HUES6 (cell line): ENCODE measurements around the gene ATL1.
"Not testable (repeated sequence)": the region's sequence is repeated elsewhere in the genome, so short reads cannot be mapped to it uniquely, and the experiment has no call there.

Experiments
- H3K27ac ChIP-seq: 2 replicates; pipeline ENCODE4 v1.7.0; 2013; ENCODE audit warnings: low read depth, mild to moderate bottlenecking, low read length, inconsistent platforms
- H3K27me3 ChIP-seq: 2 replicates; pipeline ENCODE4 v1.6.1; 2013; ENCODE audit warnings: low read length; ENCODE audit not compliant: control insufficient read depth, insufficient read depth
- H3K36me3 ChIP-seq: 2 replicates; pipeline ENCODE4 v1.6.1; 2013; ENCODE audit warnings: low read length; ENCODE audit not compliant: control insufficient read depth, insufficient read depth
- H3K4me1 ChIP-seq: 2 replicates; pipeline ENCODE4 v1.6.1; 2013; ENCODE audit warnings: low read length; ENCODE audit not compliant: control insufficient read depth, insufficient read depth
- H3K4me3 ChIP-seq: 2 replicates; pipeline ENCODE4 v1.5.1; 2013; ENCODE audit warnings: low read depth, low read length
- H3K9ac ChIP-seq: one replicate; pipeline ENCODE4 v1.6.1; 2013; ENCODE audit warnings: mild to moderate bottlenecking, low read length
- H3K9me3 ChIP-seq: 2 replicates; pipeline ENCODE4 v1.6.1; 2013; ENCODE audit warnings: low read depth, low read length; ENCODE audit not compliant: control insufficient read depth, insufficient read depth

Gene ATL1

GRCh38 chr14:50619569-50620141, 59.7 kb downstream of the ATL1 start:
- Histone ChIP-seq H3K36me3 (no peaks in the 10 kb centered on the region), H3K27me3 (no peaks in the 10 kb centered on the region), H3K9me3 (no peaks in the 10 kb centered on the region), H3K4me1 (no peaks in the 10 kb centered on the region), H3K9ac (no peak overlapping the region), H3K4me3 (no peak overlapping the region), H3K27ac (no peak overlapping the region)

GRCh38 chr14:50620341-50620740, 60.4 kb downstream of the ATL1 start:
- no peaks in the 10 kb centered on the region for H3K4me1 ChIP-seq
- H3K27me3 ChIP-seq = no peaks in the 10 kb centered on the region
- H3K27ac ChIP-seq = no peak overlapping the region
- no peaks in the 10 kb centered on the region for H3K36me3 ChIP-seq
- no peaks in the 10 kb centered on the region for H3K9me3 ChIP-seq
- H3K4me3 ChIP-seq = no peak overlapping the region
- no peak overlapping the region for H3K9ac ChIP-seq

- Histone ChIP-seq H3K36me3 (no peaks in the 10 kb centered on the region), H3K9ac (no peak overlapping the region), H3K9me3 (no peaks in the 10 kb centered on the region), H3K4me1 (no peaks in the 10 kb centered on the region), H3K4me3 (no peak overlapping the region), H3K27me3 (no peaks in the 10 kb centered on the region), H3K27ac (no peak overlapping the region)
Observed at GRCh38 chr14:50622978-50623377, 63.0 kb downstream of the ATL1 start.

- Histone ChIP-seq H3K4me3 (no peak overlapping the region), H3K4me1 (no peaks in the 10 kb centered on the region), H3K27me3 (no peaks in the 10 kb centered on the region), H3K9ac (no peak overlapping the region), H3K36me3 (no peaks in the 10 kb centered on the region), H3K9me3 (no peaks in the 10 kb centered on the region), H3K27ac (no peak overlapping the region)
Observed at GRCh38 chr14:50624447-50624846, 64.5 kb downstream of the ATL1 start.

GRCh38 chr14:50624947-50625346, 65.0 kb downstream of the ATL1 start:
- H3K9ac ChIP-seq = not testable (repeated sequence)

GRCh38 chr14:50631408-50631821, 71.5 kb downstream of the ATL1 start:
- H3K9ac ChIP-seq = no peak overlapping the region
- no peaks in the 10 kb centered on the region for H3K4me1 ChIP-seq
- no peaks in the 10 kb centered on the region for H3K9me3 ChIP-seq
- no peaks in the 10 kb centered on the region for H3K27me3 ChIP-seq
- peaks cover 19% of the 10 kb centered on the region for H3K36me3 ChIP-seq
- no peak overlapping the region for H3K4me3 ChIP-seq
- no peak overlapping the region for H3K27ac ChIP-seq

More at GRCh38 chr14:50624947-50625346, 65.0 kb downstream of the ATL1 start:
- not testable (repeated sequence) for H3K4me1 ChIP-seq, H3K27ac ChIP-seq, H3K9me3 ChIP-seq, H3K4me3 ChIP-seq, H3K27me3 ChIP-seq, H3K36me3 ChIP-seq

- Histone ChIP-seq H3K27me3 (no peaks in the 10 kb centered on the region), H3K4me1 (no peaks in the 10 kb centered on the region), H3K27ac (no peak overlapping the region), H3K9ac (no peak overlapping the region), H3K36me3 (peaks cover 34% of the 10 kb centered on the region), H3K9me3 (no peaks in the 10 kb centered on the region), H3K4me3 (no peak overlapping the region)
Observed at GRCh38 chr14:50633954-50634353, 74.0 kb downstream of the ATL1 start.

- no peak overlapping the region for H3K9ac ChIP-seq
- H3K27me3 ChIP-seq = no peaks in the 10 kb centered on the region
- peaks cover 4% of the 10 kb centered on the region; the same call in 1 of the 2 replicates for H3K4me1 ChIP-seq
- H3K4me3 ChIP-seq = no peak overlapping the region
- H3K27ac ChIP-seq = no peak overlapping the region
- peaks cover 44% of the 10 kb centered on the region for H3K36me3 ChIP-seq
- no peaks in the 10 kb centered on the region for H3K9me3 ChIP-seq
Observed at GRCh38 chr14:50635141-50635540, 75.2 kb downstream of the ATL1 start.

- no peak overlapping the region for H3K9ac ChIP-seq
- H3K9me3 ChIP-seq = no peaks in the 10 kb centered on the region
- no peak overlapping the region for H3K27ac ChIP-seq
- no peaks in the 10 kb centered on the region for H3K4me1 ChIP-seq
- H3K36me3 ChIP-seq = peaks cover 31% of the 10 kb centered on the region
- H3K4me3 ChIP-seq = no peak overlapping the region
- no peaks in the 10 kb centered on the region for H3K27me3 ChIP-seq
Observed at GRCh38 chr14:50647282-50647681, 87.3 kb downstream of the ATL1 start.

GRCh38 chr14:50647753-50648152, 87.8 kb downstream of the ATL1 start:
- H3K4me3 ChIP-seq = no peak overlapping the region
- H3K4me1 ChIP-seq = no peaks in the 10 kb centered on the region
- H3K36me3 ChIP-seq = peaks cover 28% of the 10 kb centered on the region
- no peak overlapping the region for H3K27ac ChIP-seq
- no peak overlapping the region for H3K9ac ChIP-seq
- no peaks in the 10 kb centered on the region for H3K27me3 ChIP-seq
- no peaks in the 10 kb centered on the region for H3K9me3 ChIP-seq

GRCh38 chr14:50649691-50650090, 89.7 kb downstream of the ATL1 start:
- Histone ChIP-seq H3K4me3 (no peak overlapping the region), H3K27ac (no peak overlapping the region), H3K36me3 (peaks cover 11% of the 10 kb centered on the region), H3K27me3 (no peaks in the 10 kb centered on the region), H3K9ac (no peak overlapping the region), H3K4me1 (no peaks in the 10 kb centered on the region), H3K9me3 (no peaks in the 10 kb centered on the region)

- no peaks in the 10 kb centered on the region for H3K27me3 ChIP-seq
- H3K36me3 ChIP-seq = peaks cover 17% of the 10 kb centered on the region
- peak overlapping the region; percentile 91; the same call in 1 of the 2 replicates for H3K27ac ChIP-seq
- H3K4me3 ChIP-seq = no peak overlapping the region
- no peak overlapping the region for H3K9ac ChIP-seq
- no peaks in the 10 kb centered on the region for H3K9me3 ChIP-seq
- H3K4me1 ChIP-seq = peaks cover 25% of the 10 kb centered on the region
Observed at GRCh38 chr14:50656776-50657175, 96.8 kb downstream of the ATL1 start.
